Tibial nerve (tissue), 4 donors: ENCODE results near the gene SMTNL1. TPM values are rescaled to one million over a fixed set of nuclear protein-coding genes. Genes with fewer than 3 reads are reported as not detected.

Experiments
- DNase-seq, 2 donors: peaks; one replicate each; pipeline ENCODE4 v3.0.0-alpha.2; 2019; ENCODE audit warnings: low spot score in 2 of 2
- H3K27ac ChIP-seq, 4 donors: fragments of 200-600 bp; sonication (generic) in 3 of 4; one replicate each; pipeline ENCODE4 v1.5.1; 2017 to 2019; ENCODE audit warnings: mild to moderate bottlenecking in 1 of 4
- H3K27me3 ChIP-seq, 2 donors: fragments of 200-600 bp; sonication (generic) in 1 of 2; one replicate each; pipeline versions ENCODE4 v1.5.1 to v1.6.0; 2017 to 2019
- H3K36me3 ChIP-seq, 3 donors: fragments of 200-600 bp; sonication (generic); one replicate each; pipeline ENCODE4 v1.5.1; 2018 to 2019
- H3K4me1 ChIP-seq, 4 donors: fragments of 200-600 bp; sonication (generic) in 3 of 4; one replicate each; pipeline ENCODE4 v1.5.1; 2017 to 2019
- H3K4me3 ChIP-seq, 4 donors: fragments of 200-600 bp; sonication (generic) in 3 of 4; one replicate each; pipeline ENCODE4 v1.5.1; 2017 to 2019; ENCODE audit warnings: mild to moderate bottlenecking in 1 of 4, moderate library complexity in 1 of 4
- H3K9me3 ChIP-seq, 4 donors: fragments of 200-600 bp; sonication (generic) in 3 of 4; one replicate each; pipeline ENCODE4 v1.5.1; 2017 to 2019
- EP300 ChIP-seq, 2 donors: sonication (generic); formaldehyde crosslinking; IDR thresholded peaks; one replicate each; pipeline ENCODE4 v1.6.1; 2017; ENCODE audit warnings: antibody characterized with exemption in 2 of 2, mild to moderate bottlenecking in 1 of 2
- POLR2A ChIP-seq, 2 donors: fragments of 450-650 bp; IDR thresholded peaks; one replicate each; pipeline ENCODE4 v1.6.1; 2017; ENCODE audit warnings: antibody characterized with exemption in 2 of 2, mild to moderate bottlenecking in 2 of 2, moderate library complexity in 2 of 2
- WGBS, 2 donors: methylation state at CpG; one replicate each; pipeline ENCODE4 v1.1.5; 2018; 5-methylcytosine and 5-hydroxymethylcytosine counted together
- small RNA-seq: library from RNA; depleted of rRNA; stranded (forward); fragments of <200 nt; gene quantifications from one replicate; pipeline ENCODE3, GENCODE V24; 2016
- total RNA-seq, 4 donors: library from RNA; depleted of rRNA; stranded (reverse); fragments of >200 nt; gene quantifications; one replicate each; pipeline ENCODE4 v1.1.0, GENCODE V29; 2016
- TF ChIP-seq, protein P1 (sequence below), 5 experiments: fragments of 200-600 bp in 3 of 5; fragments of 450-650 bp in 2 of 5; sonication (generic) in 3 of 5; IDR thresholded peaks; one replicate each; pipeline ENCODE4 v1.5.1; 2016 to 2019; ENCODE audit warnings: antibody characterized with exemption in 5 of 5, mild to moderate bottlenecking in 3 of 5, moderate library complexity in 2 of 5

The SMTNL1 gene
- total RNA-seq, 4 donors from 2014 or later = not detected

DNA sequence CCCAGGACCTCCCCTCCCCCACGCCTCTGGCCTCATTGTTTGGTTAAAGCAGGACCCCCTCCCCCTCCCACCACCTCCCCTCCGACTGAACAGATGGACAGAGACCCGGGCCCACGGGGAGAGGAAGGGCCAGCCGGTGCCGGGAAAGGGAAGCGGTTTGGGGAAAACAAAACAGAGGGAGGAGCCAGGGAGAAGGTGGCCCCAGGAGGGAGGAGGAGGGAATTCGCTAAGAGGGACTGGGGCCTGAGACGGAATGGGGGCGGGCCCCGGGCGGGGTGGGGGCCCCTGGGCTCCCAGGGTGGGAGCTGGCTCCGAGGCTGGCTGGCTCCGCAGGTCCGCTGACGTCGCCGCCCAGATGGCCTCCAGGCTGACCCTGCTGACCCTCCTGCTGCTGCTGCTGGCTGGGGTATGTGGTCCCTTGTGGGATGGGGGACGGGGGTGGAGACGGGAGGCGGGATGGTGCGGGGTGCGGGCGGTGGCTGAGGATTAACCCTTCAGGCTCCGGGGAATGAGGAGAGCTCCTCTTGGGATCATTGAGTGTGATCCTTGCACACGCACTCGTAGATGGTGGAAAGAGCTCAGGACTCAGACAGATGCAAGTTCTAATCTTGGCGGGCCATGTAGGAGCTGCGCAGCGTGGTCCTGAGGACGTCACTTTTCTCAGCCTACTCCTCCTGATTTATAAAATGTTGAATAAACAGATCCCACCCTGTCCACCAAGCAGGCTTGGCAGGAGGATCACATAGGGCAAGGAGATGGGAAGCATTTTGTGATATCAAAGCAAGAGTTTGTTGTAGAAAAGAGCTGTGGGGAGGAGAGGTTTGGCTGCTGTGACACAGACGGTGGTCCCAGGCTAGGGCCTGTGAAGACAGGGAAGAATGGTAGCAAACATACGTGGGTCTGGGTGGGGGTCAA lies 60.8 kb downstream of the SMTNL1 start:
- peak overlapping the region; percentile 87 to 98 (median 92) for H3K27ac ChIP-seq
- H3K9me3 ChIP-seq = no peaks in the 10 kb centered on the region
- TF ChIP-seq, protein P1, sequence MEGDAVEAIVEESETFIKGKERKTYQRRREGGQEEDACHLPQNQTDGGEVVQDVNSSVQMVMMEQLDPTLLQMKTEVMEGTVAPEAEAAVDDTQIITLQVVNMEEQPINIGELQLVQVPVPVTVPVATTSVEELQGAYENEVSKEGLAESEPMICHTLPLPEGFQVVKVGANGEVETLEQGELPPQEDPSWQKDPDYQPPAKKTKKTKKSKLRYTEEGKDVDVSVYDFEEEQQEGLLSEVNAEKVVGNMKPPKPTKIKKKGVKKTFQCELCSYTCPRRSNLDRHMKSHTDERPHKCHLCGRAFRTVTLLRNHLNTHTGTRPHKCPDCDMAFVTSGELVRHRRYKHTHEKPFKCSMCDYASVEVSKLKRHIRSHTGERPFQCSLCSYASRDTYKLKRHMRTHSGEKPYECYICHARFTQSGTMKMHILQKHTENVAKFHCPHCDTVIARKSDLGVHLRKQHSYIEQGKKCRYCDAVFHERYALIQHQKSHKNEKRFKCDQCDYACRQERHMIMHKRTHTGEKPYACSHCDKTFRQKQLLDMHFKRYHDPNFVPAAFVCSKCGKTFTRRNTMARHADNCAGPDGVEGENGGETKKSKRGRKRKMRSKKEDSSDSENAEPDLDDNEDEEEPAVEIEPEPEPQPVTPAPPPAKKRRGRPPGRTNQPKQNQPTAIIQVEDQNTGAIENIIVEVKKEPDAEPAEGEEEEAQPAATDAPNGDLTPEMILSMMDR (IDR thresholded peaks at IDR 0.05) = no peak
- peak in 1 of 2 donors; percentile 45 for TF ChIP-seq EP300 (IDR thresholded peaks at IDR 0.05)
- 2 to 4% methylated on average over 30 to 32 of the region's 33 CpGs for WGBS, 2 donors
- H3K36me3 ChIP-seq = peaks cover 0 to 33% (median 0%) of the 10 kb centered on the region in 3 donors
- peak overlapping the region; percentile 41 to 79 (median 62) for H3K4me3 ChIP-seq
- H3K4me1 ChIP-seq = peaks cover 0 to 41% (median 12%) of the 10 kb centered on the region in 4 donors
- DNase-seq = peak; percentile 73 to 74
- H3K27me3 ChIP-seq = no peaks in the 10 kb centered on the region

DNA sequence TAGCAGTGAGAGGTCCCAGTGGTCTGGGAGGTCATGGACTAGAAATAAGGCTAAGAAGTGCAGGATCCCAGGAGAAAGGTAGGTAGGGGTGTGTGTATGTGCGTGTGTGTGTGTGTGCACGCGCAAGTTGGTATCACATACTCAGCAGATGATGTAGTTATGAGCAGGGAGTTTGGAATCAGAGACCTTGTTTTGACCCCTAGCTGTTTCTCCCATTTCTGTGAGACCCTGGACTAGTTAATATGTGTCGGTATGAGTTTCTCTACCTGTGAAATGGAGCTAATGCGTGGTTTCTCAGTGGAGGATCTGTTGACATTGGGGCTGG lies 61.4 kb downstream of the SMTNL1 start:
- TF ChIP-seq POLR2A (IDR thresholded peaks at IDR 0.05) (no peak), EP300 (IDR thresholded peaks at IDR 0.05) (no peak)
- TF ChIP-seq, protein P1 (IDR thresholded peaks at IDR 0.05) = no peak
- Histone ChIP-seq H3K9me3 (no peaks in the 10 kb centered on the region), H3K27ac (peak overlapping the region; percentile 87 to 98 (median 92)), H3K27me3 (no peaks in the 10 kb centered on the region), H3K4me3 (peak overlapping the region; percentile 41 to 79 (median 62)), H3K4me1 (peaks cover 0 to 41% (median 12%) of the 10 kb centered on the region in 4 donors), H3K36me3 (peaks cover 0 to 36% (median 0%) of the 10 kb centered on the region in 3 donors)
- DNase-seq = no peak
- WGBS, 2 donors = 33 to 47% methylated on average over 5 of the region's 5 CpGs

DNA sequence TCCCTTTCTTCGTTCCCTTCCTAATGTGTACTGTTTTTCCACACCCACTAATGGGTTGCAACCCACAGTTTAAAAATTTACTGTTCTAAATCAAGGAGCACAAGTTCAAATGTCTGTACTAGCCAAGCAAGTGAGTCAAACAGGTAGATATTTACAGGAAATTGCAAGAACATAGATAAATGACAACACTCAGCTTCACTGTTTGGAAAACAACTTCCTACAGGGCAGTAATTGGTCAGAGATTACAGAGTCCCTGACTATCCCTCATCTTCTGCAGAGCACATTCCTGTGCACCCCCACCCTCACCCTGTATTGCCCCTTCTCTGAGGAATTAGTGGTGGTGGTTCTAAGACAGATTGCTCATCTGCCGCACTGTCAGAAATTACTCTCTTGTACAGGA lies 62.0 kb downstream of the SMTNL1 start:
- TF ChIP-seq, protein P1 (IDR thresholded peaks at IDR 0.05) = no peak
- TF ChIP-seq EP300 (IDR thresholded peaks at IDR 0.05) (no peak), POLR2A (IDR thresholded peaks at IDR 0.05) (no peak)
- peak overlapping the region in 2 of 4 donors; percentile 75 to 79 for H3K4me3 ChIP-seq
- DNase-seq = no peak
- peaks cover 0 to 36% (median 0%) of the 10 kb centered on the region in 3 donors for H3K36me3 ChIP-seq
- H3K4me1 ChIP-seq = peaks cover 0 to 47% (median 12%) of the 10 kb centered on the region in 4 donors
- H3K9me3 ChIP-seq = no peaks in the 10 kb centered on the region
- H3K27ac ChIP-seq = peak overlapping the region; percentile 87 to 98 (median 92)
- 3 to 43% methylated on average over 2 of the region's 2 CpGs for WGBS, 2 donors
- H3K27me3 ChIP-seq = no peaks in the 10 kb centered on the region

Small RNA genes within 50 kb of the gene (small RNA-seq; reads per million reads assigned to genes)
- not detected for gene RN7SL605P

Other genes with a start within 250 kb of the SMTNL1 start
- gene TNKS1BP1, start 212.6 kb upstream of the SMTNL1 start, total RNA-seq = 100 to 1,000 TPM; 147 to 238 (median 204) TPM
- 10 to 100 TPM; 51.0 to 67.5 (median 56.5) TPM for gene SSRP1, start 201.7 kb upstream of the SMTNL1 start, total RNA-seq
- gene P2RX3, start 199.2 kb upstream of the SMTNL1 start, total RNA-seq = under 1 TPM in 1 of 4 donors, not detected in 3; 0.22 TPM
- not detected for gene PRG3, start 156.4 kb upstream of the SMTNL1 start, total RNA-seq
- under 1 TPM in 1 of 4 donors, not detected in 3; 0.39 TPM for gene PRG2, start 146.9 kb upstream of the SMTNL1 start, total RNA-seq
- 100 to 1,000 TPM in 2 of 4 donors, 10 to 100 TPM in 2; 42.2 to 110 (median 94.7) TPM for gene SLC43A3, start 110.5 kb upstream of the SMTNL1 start, total RNA-seq
- 1 to 10 TPM in 1 of 4 donors, under 1 TPM in 2, not detected in 1; 0.20 to 1.5 (median 0.42) TPM for gene RTN4RL2, start 77.1 kb upstream of the SMTNL1 start, total RNA-seq
- 10 to 100 TPM; 35.8 to 47.3 (median 42.4) TPM for gene SLC43A1, start 21.9 kb upstream of the SMTNL1 start, total RNA-seq
- gene TIMM10, start 6.8 kb upstream of the SMTNL1 start, total RNA-seq = 10 to 100 TPM; 20.2 to 51.6 (median 40.1) TPM
- 10 to 100 TPM; 22.4 to 35.7 (median 25.5) TPM for gene UBE2L6, start 30.1 kb downstream of the SMTNL1 start, total RNA-seq
- gene SERPING1, start 60.1 kb downstream of the SMTNL1 start, total RNA-seq = 100 to 1,000 TPM; 508 to 826 (median 607) TPM
- 1 to 10 TPM in 1 of 4 donors, under 1 TPM in 3; 0.30 to 1.7 (median 0.41) TPM for gene YPEL4, start 112.3 kb downstream of the SMTNL1 start, total RNA-seq
- 10 to 100 TPM in 1 of 4 donors, 1 to 10 TPM in 3; 6.3 to 15.1 (median 7.8) TPM for gene CLP1, start 120.2 kb downstream of the SMTNL1 start, total RNA-seq
- gene ZDHHC5, start 130.5 kb downstream of the SMTNL1 start, total RNA-seq = 10 to 100 TPM; 26.0 to 57.3 (median 33.7) TPM
- 10 to 100 TPM; 11.9 to 17.3 (median 15.4) TPM for gene MED19, start 174.6 kb downstream of the SMTNL1 start, total RNA-seq
- gene TMX2, start 175.0 kb downstream of the SMTNL1 start, total RNA-seq = 10 to 100 TPM; 54.3 to 89.4 (median 71.7) TPM
- 100 to 1,000 TPM in 3 of 4 donors, 10 to 100 TPM in 1; 78.1 to 146 (median 118) TPM for gene SELENOH, start 203.9 kb downstream of the SMTNL1 start, total RNA-seq
- gene BTBD18, start 214.2 kb downstream of the SMTNL1 start, total RNA-seq = not detected
- gene CTNND1, start 224.2 kb downstream of the SMTNL1 start, total RNA-seq = 100 to 1,000 TPM; 104 to 128 (median 124) TPM